Osteoblast (primary cell): Measurements from ENCODE around the gene TSPAN2. TPM values are rescaled to one million over a fixed set of nuclear protein-coding genes. Genes with fewer than 3 reads are reported as not detected.
A peak's percentile ranks its signal among the peaks of the same experiment; 100 is the strongest.

Experiments
- DNase-seq: peaks from one replicate; pipeline ENCODE4 v3.0.0; 2011; ENCODE audit warnings: low spot score, mixed read lengths; ENCODE audit not compliant: insufficient read length; ENCODE audit errors: missing footprints
- H2AFZ ChIP-seq: 2 replicates; pipeline ENCODE4 v1.6.0; 2011; ENCODE audit warnings: mild to moderate bottlenecking, low read length
- H3K27ac ChIP-seq: 2 replicates; pipeline ENCODE4 v1.5.1; 2011; ENCODE audit warnings: mild to moderate bottlenecking, low read depth, low read length, moderate library complexity
- H3K27me3 ChIP-seq: 2 replicates; pipeline ENCODE4 v1.6.0; 2012; ENCODE audit warnings: mild to moderate bottlenecking, control low read depth, inconsistent platforms, low read length, moderate library complexity; ENCODE audit not compliant: insufficient read depth
- H3K36me3 ChIP-seq: 2 replicates; pipeline ENCODE4 v1.5.1; 2011; ENCODE audit warnings: mild to moderate bottlenecking, low read length, control low read depth, moderate library complexity; ENCODE audit not compliant: insufficient read depth
- H3K4me1 ChIP-seq: 2 replicates; pipeline ENCODE4 v1.5.1; 2011; ENCODE audit warnings: mild to moderate bottlenecking, low read length, control low read depth, moderate library complexity; ENCODE audit not compliant: insufficient read depth
- H3K4me2 ChIP-seq: 2 replicates; pipeline ENCODE4 v1.6.0; 2011; ENCODE audit warnings: mild to moderate bottlenecking, low read length; ENCODE audit not compliant: insufficient read depth
- H3K4me3 ChIP-seq: fragments of 200-600 bp; sonication (generic); 3 replicates; pipeline ENCODE4 v1.5.1; 2012; ENCODE audit warnings: mild to moderate bottlenecking, low read length, inconsistent platforms; ENCODE audit not compliant: insufficient read depth
- H3K79me2 ChIP-seq: 2 replicates; pipeline ENCODE4 v1.6.0; 2012; ENCODE audit warnings: mild to moderate bottlenecking, low read length, control low read depth, inconsistent platforms; ENCODE audit not compliant: insufficient read depth
- H3K9me3 ChIP-seq: 2 replicates; pipeline ENCODE4 v1.5.1; 2011; ENCODE audit warnings: low read depth, low read length, control low read depth
- H4K20me1 ChIP-seq: 2 replicates; pipeline ENCODE4 v1.6.0; 2012; ENCODE audit warnings: mild to moderate bottlenecking, low read length, control low read depth; ENCODE audit not compliant: insufficient read depth
- total RNA-seq: library from RNA; depleted of rRNA; stranded (reverse); fragments of >200 nt; gene quantifications from 2 replicates; pipeline ENCODE4 v1.2.3, GENCODE V29; 2012
- TF ChIP-seq, protein P1 (sequence below): IDR thresholded peaks from 2 replicates; pipeline ENCODE4 v1.5.1; 2011; ENCODE audit warnings: mild to moderate bottlenecking, low read depth, low read length, moderate library complexity; ENCODE audit errors: extremely low read depth

The TSPAN2 gene
- total RNA-seq, 1 donor = 1.4 TPM

DNA sequence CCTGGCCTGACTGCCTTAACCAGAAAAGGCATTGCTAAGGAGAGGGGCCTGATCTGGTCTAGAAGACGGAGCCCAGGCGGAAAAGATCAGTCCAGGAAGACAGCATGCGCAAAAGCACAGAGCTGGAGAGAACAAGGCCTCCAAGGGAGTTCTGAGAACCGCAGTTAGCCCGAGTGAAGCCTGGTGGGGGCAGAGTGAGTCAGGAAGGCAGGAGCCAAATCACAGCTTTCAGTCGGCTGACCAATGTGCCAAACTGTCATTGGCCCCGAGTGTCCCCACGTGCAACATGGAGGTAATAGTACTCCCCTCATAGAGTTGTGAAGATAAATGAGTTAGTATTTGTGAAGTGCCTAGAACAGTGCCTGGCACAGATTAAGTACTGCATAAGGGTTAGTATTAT, 1.2 kb upstream of the TSPAN2 start:
- peak overlapping the region; percentile 94 for H3K4me2 ChIP-seq
- peaks cover 15% of the 10 kb centered on the region for H3K4me1 ChIP-seq
- peak overlapping the region; percentile 76 for H3K4me3 ChIP-seq
- no peaks in the 10 kb centered on the region for H4K20me1 ChIP-seq
- no peaks in the 10 kb centered on the region for H3K79me2 ChIP-seq
- peak overlapping the region; percentile 95 for H3K27ac ChIP-seq
- H3K36me3 ChIP-seq = no peaks in the 10 kb centered on the region
- no peaks in the 10 kb centered on the region for H3K9me3 ChIP-seq
- peak overlapping the region; percentile 85 for H2AFZ ChIP-seq
- DNase-seq = peak; percentile 94
- TF ChIP-seq, protein P1, sequence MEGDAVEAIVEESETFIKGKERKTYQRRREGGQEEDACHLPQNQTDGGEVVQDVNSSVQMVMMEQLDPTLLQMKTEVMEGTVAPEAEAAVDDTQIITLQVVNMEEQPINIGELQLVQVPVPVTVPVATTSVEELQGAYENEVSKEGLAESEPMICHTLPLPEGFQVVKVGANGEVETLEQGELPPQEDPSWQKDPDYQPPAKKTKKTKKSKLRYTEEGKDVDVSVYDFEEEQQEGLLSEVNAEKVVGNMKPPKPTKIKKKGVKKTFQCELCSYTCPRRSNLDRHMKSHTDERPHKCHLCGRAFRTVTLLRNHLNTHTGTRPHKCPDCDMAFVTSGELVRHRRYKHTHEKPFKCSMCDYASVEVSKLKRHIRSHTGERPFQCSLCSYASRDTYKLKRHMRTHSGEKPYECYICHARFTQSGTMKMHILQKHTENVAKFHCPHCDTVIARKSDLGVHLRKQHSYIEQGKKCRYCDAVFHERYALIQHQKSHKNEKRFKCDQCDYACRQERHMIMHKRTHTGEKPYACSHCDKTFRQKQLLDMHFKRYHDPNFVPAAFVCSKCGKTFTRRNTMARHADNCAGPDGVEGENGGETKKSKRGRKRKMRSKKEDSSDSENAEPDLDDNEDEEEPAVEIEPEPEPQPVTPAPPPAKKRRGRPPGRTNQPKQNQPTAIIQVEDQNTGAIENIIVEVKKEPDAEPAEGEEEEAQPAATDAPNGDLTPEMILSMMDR = no peak
- no peaks in the 10 kb centered on the region for H3K27me3 ChIP-seq

DNA sequence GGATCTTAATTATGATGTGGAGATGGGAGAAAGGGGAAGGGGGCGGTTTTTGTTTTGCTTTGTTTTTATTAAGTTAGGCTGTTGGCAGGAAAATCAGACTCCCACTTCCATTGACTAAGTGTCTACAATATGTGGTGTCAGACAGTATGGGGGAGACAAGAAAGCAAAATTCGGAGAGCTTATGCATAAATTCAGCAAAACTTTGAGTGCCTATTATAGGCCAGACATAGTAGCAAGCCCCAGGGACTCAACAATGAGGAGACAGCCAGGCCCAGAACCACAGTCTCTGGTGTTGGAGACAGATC, 835 bp upstream of the TSPAN2 start:
- no peaks in the 10 kb centered on the region for H4K20me1 ChIP-seq
- H3K36me3 ChIP-seq = no peaks in the 10 kb centered on the region
- peak overlapping the region; percentile 85 for H2AFZ ChIP-seq
- H3K27me3 ChIP-seq = no peaks in the 10 kb centered on the region
- H3K4me1 ChIP-seq = peaks cover 15% of the 10 kb centered on the region
- peak overlapping the region; percentile 76 for H3K4me3 ChIP-seq
- H3K9me3 ChIP-seq = no peaks in the 10 kb centered on the region
- peak overlapping the region; percentile 95 for H3K27ac ChIP-seq
- TF ChIP-seq, protein P1 = no peak
- H3K4me2 ChIP-seq = peak overlapping the region; percentile 94
- DNase-seq = peak; percentile 90
- H3K79me2 ChIP-seq = no peaks in the 10 kb centered on the region

DNA sequence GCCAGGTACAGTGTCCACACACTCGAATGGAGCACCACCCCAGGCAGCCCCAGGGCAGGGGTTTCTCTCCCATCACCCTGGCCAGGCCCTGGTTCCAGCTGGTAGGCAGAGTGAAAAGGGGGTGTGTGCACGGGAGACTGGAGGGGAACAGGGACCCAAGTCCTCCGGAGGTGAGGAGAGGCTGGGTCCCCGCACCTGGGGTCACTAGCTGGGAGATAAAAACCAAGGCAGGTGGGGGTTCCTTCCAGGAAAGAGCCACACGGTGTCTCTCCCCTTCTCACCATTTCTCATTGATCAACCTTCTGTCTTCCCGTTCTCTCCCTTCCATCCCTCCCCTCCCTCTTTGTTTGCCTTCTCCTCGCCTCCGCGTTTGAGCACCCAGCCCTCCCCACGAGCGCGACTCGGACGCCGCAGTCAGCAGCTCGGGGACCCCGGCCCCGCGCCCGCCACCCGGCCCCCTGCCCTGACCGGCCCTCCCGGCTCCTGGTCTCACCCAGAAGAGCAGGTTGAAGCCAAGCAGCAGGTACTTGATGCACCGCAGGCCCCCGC, 358 bp downstream of the TSPAN2 start:
- Histone ChIP-seq H4K20me1 (no peaks in the 10 kb centered on the region), H3K36me3 (no peaks in the 10 kb centered on the region), H3K4me2 (peak overlapping the region; percentile 94), H3K4me1 (peaks cover 15% of the 10 kb centered on the region), H3K27me3 (no peaks in the 10 kb centered on the region), H3K9me3 (no peaks in the 10 kb centered on the region), H2AFZ (no peak overlapping the region), H3K27ac (no peak overlapping the region), H3K79me2 (no peaks in the 10 kb centered on the region), H3K4me3 (peak overlapping the region; percentile 76)
- TF ChIP-seq, protein P1 = no peak
- no peak for DNase-seq

DNA sequence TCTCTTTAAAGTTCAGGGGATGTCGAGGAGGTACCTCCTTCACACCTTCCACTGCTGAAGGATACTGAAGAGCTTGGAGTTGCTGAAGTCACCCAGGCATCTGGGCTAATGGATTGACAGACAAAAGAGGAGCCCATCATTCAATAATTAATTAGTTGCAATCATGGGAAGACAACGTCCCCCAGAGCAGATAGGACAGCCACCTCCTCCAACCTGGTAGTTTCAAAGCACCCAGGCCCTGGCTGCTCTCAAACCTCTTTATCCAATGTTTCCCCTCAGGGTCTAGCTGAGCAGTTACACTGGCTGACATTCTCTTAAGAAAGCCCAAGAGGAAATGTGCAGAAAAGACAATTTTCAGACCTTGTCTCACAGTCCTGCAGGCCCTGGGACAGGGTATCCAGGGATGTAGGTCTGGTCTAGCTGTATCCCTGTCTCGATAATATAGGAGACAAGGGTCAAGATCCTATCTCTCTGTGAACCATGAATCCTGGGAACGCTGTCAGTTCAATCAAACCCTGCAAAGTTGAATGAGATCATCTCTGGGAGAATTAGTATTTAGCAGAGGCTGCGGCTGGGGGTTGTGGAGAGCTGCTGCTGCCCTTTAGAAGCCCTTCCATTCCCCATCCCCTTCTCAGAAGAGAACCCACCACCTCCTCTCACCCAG, 1.1 kb downstream of the TSPAN2 start:
- no peaks in the 10 kb centered on the region for H3K79me2 ChIP-seq
- no peaks in the 10 kb centered on the region for H3K36me3 ChIP-seq
- peak overlapping the region; percentile 94 for H3K4me2 ChIP-seq
- H3K9me3 ChIP-seq = no peaks in the 10 kb centered on the region
- DNase-seq = no peak
- H3K4me3 ChIP-seq = peak overlapping the region; percentile 76
- peaks cover 15% of the 10 kb centered on the region for H3K4me1 ChIP-seq
- no peaks in the 10 kb centered on the region for H3K27me3 ChIP-seq
- H4K20me1 ChIP-seq = no peaks in the 10 kb centered on the region
- TF ChIP-seq, protein P1 = no peak
- no peak overlapping the region for H3K27ac ChIP-seq
- H2AFZ ChIP-seq = no peak overlapping the region
